Measurements from ENCODE around the gene VPS37B.

The VPS37B gene

DNA sequence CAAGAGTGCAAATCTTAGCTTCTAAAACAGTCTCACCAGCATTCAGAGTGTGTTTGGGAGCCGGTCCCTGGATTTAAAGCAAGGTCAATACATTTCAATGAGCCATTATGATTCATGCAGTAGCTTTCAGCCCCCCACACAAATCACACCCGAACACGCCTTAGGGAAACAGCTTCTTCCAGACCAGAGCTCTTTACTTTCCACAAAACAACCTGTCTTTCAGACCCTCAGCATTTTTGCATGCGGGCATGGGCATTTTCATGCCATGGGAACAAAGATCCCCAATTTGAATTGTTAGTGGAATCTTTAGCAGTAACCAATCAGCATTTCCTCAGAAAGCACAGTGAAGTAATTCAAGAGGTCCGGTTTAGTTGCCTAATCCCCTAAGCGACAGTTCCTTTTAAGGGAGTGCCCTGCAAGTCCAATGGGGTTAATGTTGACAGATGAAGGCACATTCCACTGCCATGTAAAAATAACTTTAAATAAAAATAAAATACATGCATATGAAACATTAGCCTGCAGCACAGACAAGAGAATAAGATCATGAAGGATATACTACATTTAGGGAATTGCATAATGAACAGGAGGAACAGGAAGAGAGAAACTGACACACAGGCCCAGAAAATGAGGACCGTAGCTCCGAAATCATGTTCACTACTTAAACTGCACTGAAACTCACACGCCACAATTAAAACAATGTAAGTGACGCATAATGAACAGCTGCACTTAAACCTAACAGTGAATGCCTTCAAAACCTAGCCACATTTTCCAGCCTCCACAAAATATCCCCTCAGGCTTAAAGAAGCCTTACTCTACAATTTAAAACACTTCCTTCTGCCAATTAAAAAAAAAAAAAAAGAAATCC is 4.0 kb downstream of the VPS37B start:
- no peak for TF ChIP-seq ZFX (IDR thresholded peaks at IDR 0.05)
- TF ChIP-seq, protein P1, sequence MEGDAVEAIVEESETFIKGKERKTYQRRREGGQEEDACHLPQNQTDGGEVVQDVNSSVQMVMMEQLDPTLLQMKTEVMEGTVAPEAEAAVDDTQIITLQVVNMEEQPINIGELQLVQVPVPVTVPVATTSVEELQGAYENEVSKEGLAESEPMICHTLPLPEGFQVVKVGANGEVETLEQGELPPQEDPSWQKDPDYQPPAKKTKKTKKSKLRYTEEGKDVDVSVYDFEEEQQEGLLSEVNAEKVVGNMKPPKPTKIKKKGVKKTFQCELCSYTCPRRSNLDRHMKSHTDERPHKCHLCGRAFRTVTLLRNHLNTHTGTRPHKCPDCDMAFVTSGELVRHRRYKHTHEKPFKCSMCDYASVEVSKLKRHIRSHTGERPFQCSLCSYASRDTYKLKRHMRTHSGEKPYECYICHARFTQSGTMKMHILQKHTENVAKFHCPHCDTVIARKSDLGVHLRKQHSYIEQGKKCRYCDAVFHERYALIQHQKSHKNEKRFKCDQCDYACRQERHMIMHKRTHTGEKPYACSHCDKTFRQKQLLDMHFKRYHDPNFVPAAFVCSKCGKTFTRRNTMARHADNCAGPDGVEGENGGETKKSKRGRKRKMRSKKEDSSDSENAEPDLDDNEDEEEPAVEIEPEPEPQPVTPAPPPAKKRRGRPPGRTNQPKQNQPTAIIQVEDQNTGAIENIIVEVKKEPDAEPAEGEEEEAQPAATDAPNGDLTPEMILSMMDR (conservative IDR thresholded peaks at IDR 0.05): no peak
- no peak overlapping the region for H3K27ac ChIP-seq

DNA sequence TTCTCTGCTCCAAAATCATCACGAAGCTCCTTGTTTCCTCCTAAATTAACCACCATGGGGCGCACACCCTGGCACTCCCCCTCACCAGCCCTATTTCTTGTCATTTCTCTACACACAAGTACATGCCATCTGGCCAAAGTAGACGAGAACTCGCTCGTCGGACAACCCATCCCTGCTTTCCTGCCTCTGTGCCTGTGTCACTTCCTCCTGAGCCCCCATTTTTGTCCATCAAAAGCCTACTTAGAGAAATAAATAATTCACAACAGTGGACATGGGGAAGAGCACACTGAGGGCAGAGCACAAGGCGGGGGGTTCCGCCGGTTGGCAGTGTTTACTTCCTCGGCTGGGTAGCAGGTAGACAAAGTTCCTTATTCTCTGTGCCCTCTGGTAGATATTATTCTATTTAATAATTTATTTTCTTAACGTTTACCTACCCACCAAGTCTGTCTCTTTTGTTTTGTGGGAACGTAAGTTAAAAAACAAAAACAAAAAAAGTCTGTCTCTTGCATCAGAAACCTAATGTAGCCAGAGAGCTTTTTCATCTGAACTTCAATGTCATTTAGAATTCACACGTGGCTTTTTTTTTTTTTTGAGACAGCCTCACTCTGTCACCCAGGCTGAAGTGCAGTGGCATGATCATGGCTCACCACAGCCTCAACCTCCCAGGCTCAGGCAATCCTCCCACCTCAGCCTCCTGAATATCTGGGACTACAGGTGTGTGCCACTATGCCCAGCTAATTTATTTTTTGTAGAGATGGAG is 6.0 kb downstream of the VPS37B start:
- peak overlapping the region; percentile 92 for H3K27ac ChIP-seq
- TF ChIP-seq, protein P1 (conservative IDR thresholded peaks at IDR 0.05): no peak
- no peak for TF ChIP-seq ZFX (IDR thresholded peaks at IDR 0.05)

DNA sequence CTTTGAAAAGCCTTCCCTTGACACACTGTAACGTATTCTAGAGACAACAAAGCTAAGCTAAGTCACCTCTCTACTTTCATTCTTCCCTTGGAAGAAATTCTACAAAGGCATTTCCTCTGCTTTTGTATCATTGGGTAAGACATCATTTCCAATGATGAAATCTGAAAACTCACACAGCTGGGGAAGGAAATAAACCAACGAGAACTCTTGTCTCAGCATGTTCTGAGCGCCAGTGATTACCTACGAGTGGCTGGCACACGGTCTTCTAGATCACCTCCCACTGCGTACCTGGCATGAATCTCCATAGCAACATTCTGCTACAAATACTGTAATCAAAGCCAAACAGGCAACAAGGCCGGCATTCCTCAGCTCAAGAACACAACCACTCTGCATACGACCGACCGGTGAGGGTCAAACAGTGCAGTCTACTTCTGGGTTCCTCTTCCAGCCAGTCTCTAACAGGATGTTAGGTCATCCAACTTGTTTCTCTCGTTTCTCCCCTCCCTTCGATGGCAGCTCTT is 7.6 kb downstream of the VPS37B start:
- peak overlapping the region; percentile 92 for H3K27ac ChIP-seq
- no peak for TF ChIP-seq ZFX (IDR thresholded peaks at IDR 0.05)

DNA sequence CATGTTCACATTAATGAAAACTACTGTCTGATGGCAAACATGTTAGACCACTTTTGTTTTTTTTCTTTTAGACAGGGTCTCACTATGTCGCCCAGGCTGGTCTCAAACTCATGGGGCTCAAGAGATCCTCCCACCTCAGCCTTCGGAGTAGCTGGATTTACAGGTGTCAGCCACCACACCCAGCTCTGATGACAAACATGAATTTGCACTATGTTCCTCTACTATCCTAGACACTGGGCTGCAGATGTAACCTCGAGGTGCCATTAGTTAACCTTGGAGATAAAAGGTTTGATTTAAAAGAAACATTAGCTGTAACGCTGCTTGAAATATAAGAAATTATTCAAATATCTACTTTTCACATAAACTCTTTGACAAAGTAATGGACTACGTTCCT is 8.1 kb downstream of the VPS37B start:
- TF ChIP-seq, protein P1 (conservative IDR thresholded peaks at IDR 0.05): no peak
- no peak for TF ChIP-seq ZFX (IDR thresholded peaks at IDR 0.05)

DNA sequence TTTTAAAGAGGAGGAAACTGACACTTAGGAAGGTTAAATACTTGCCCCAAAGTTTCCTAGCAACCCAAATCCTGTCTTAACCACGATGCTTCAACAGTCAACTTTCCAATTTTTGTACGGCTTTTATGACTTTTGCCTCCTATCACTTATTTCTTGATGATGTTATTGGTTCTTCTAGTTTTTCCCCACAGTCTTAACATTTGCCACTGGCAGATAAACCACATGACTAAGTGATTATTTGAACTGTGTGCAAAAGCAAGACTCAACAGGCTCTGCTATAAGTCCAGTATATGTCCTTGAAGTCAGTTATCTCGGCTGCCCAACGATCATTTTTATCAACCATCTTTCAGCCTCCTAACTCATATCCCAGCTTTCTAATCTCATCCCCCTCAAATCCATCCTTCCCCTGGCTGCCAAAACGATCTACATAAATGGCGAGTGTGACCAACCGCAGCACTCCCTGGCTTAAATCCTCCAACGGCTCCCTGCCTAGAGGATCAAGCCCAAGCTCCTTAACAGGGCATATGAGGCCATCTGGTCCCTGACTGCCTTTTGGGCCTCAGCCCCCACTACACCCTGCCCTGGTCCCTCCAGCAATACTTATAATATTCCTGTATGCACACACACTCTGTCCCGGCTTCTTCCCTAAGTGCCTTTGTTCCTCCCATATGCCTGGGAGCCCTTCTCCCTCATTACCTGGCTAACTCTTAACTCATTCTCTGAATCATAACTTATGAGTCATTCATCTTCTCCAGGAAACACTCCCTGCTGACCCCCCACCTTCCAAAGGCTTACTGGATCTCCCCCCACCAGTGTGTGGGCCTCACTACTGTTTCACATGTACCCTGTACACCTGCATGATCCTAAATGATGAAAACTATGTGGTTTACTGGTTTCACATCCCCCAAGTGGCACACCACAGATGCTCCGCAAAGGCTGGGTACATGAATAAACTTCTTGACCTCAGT is 8.8 kb downstream of the VPS37B start:
- TF ChIP-seq, protein P1 (conservative IDR thresholded peaks at IDR 0.05): no peak
- TF ChIP-seq ZFX (IDR thresholded peaks at IDR 0.05): no peak
- peak overlapping the region; percentile 92 for H3K27ac ChIP-seq

More for the DNA sequence above, 8.1 kb downstream of the VPS37B start:
- H3K27ac ChIP-seq: peak overlapping the region; percentile 92

DNA sequence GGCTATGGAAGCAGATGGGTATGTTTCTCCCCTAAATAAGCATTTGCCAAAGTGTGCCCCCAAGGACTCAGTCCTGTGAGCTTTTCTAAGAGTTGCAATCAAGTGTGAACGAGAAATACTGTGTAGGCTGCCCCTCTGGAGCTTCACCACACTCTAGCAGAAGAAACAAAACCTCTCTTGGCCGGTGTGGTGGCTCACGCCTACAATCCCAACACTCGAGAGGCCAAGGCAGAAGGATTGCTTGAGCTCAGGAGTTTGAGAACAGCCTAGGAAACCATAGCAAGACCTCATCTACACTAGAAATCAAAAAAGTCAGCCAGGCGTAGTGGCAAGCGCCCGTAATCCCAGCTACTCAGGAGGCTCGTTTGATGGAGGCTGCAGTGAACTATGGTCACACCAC is 9.8 kb downstream of the VPS37B start:
- H3K27ac ChIP-seq: peak overlapping the region; percentile 31; the same call in 1 of the 2 replicates
- TF ChIP-seq, protein P1 (conservative IDR thresholded peaks at IDR 0.05): no peak
- TF ChIP-seq ZFX (IDR thresholded peaks at IDR 0.05): no peak

DNA sequence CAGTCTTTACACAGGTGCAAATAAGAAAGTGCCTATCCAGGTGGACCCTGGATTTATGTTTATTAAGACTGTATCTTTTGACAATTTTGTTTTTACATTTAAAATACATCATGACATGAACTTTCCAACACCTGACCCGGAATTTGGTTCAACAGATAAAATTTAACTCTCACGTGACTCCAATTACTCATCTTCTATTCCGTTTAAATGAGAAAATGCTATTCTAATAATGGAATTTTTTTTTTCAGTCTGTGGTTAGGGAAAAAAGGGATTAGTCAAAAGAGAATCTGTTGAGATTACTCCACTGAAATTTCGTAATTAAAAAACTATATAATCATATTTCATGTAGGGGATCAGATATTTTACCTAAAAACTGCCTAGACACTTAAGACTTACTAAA is 11.1 kb downstream of the VPS37B start:
- H3K27ac ChIP-seq: no peak overlapping the region
- TF ChIP-seq ZFX (IDR thresholded peaks at IDR 0.05): no peak
- TF ChIP-seq, protein P1 (conservative IDR thresholded peaks at IDR 0.05): no peak
